Measurements from ENCODE around the gene SRF. TPM values are rescaled to one million over a fixed set of nuclear protein-coding genes. Genes with fewer than 3 reads are reported as not detected.
"Not testable (repeated sequence)": the region's sequence is repeated elsewhere in the genome, so short reads cannot be mapped to it uniquely, and the experiment has no call there.

Gene SRF
- total RNA-seq, 1 donor from 2014 or later: 35.2 TPM

- Mint-ChIP-seq H3K36me3 (peaks cover 7% of the 10 kb centered on the region), H3K27ac (no peak overlapping the region)
Observed at GRCh38 chr6:43130429-43130828, 40.6 kb upstream of the SRF start.

GRCh38 chr6:43131379-43131778 is 39.7 kb upstream of the SRF start:
- not testable (repeated sequence) for H3K36me3 Mint-ChIP-seq; H3K27me3 Mint-ChIP-seq; DNase-seq (ENCODE audit: extremely low spot score, unreplicated experiment); H3K4me3 Mint-ChIP-seq; H3K27ac Mint-ChIP-seq; H3K9me3 Mint-ChIP-seq
- H3K4me1 Mint-ChIP-seq (ENCODE audit: unreplicated experiment): peaks cover 18% of the 10 kb centered on the region

More at GRCh38 chr6:43130429-43130828, 40.6 kb upstream of the SRF start:
- DNase-seq (ENCODE audit: extremely low spot score, unreplicated experiment): no peak
- Mint-ChIP-seq H3K4me3 (no peak overlapping the region), H3K27me3 (no peaks in the 10 kb centered on the region), H3K9me3 (no peaks in the 10 kb centered on the region), H3K4me1 (ENCODE audit: unreplicated experiment) (peaks cover 20% of the 10 kb centered on the region)
- TF ChIP-seq CTCF (conservative IDR thresholded peaks at IDR 0.05): no peak

- H3K4me3 Mint-ChIP-seq: no peak overlapping the region
- peaks cover 9% of the 10 kb centered on the region for H3K36me3 Mint-ChIP-seq
- no peaks in the 10 kb centered on the region for H3K9me3 Mint-ChIP-seq
- no peak for DNase-seq (ENCODE audit: extremely low spot score, unreplicated experiment)
- H3K4me1 Mint-ChIP-seq (ENCODE audit: unreplicated experiment): peaks cover 8% of the 10 kb centered on the region
- no peak overlapping the region for H3K27ac Mint-ChIP-seq
- no peak for TF ChIP-seq CTCF (conservative IDR thresholded peaks at IDR 0.05)
- no peaks in the 10 kb centered on the region for H3K27me3 Mint-ChIP-seq
Observed at GRCh38 chr6:43138267-43138666, 32.8 kb upstream of the SRF start.

- H3K27me3 Mint-ChIP-seq; H3K9me3 Mint-ChIP-seq; H3K36me3 Mint-ChIP-seq; H3K27ac Mint-ChIP-seq; H3K4me3 Mint-ChIP-seq; DNase-seq (ENCODE audit: extremely low spot score, unreplicated experiment): not testable (repeated sequence)
- peaks cover 14% of the 10 kb centered on the region for H3K4me1 Mint-ChIP-seq (ENCODE audit: unreplicated experiment)
Observed at GRCh38 chr6:43139973-43140372, 31.1 kb upstream of the SRF start.

GRCh38 chr6:43141644-43142043 is 29.4 kb upstream of the SRF start:
- H3K9me3 Mint-ChIP-seq: no peaks in the 10 kb centered on the region
- peaks cover 6% of the 10 kb centered on the region for H3K36me3 Mint-ChIP-seq
- H3K27me3 Mint-ChIP-seq: no peaks in the 10 kb centered on the region
- H3K4me3 Mint-ChIP-seq: no peak overlapping the region
- H3K4me1 Mint-ChIP-seq (ENCODE audit: unreplicated experiment): peaks cover 14% of the 10 kb centered on the region
- H3K27ac Mint-ChIP-seq: no peak overlapping the region
- TF ChIP-seq CTCF (conservative IDR thresholded peaks at IDR 0.05): no peak
- DNase-seq (ENCODE audit: extremely low spot score, unreplicated experiment): no peak

- H3K27ac Mint-ChIP-seq: no peak overlapping the region
- no peak for DNase-seq (ENCODE audit: extremely low spot score, unreplicated experiment)
- H3K9me3 Mint-ChIP-seq: no peaks in the 10 kb centered on the region
- no peak overlapping the region for H3K4me3 Mint-ChIP-seq
- H3K4me1 Mint-ChIP-seq (ENCODE audit: unreplicated experiment): peaks cover 14% of the 10 kb centered on the region
- H3K36me3 Mint-ChIP-seq: peaks cover 3% of the 10 kb centered on the region
- TF ChIP-seq CTCF (conservative IDR thresholded peaks at IDR 0.05): no peak
- no peaks in the 10 kb centered on the region for H3K27me3 Mint-ChIP-seq
Observed at GRCh38 chr6:43142101-43142500, 29.0 kb upstream of the SRF start.

All from type B pancreatic cell (in vitro differentiated cells).